IPS DF 4.7 (cell line): ENCODE results near the gene OOSP1.
"Not testable (repeated sequence)": the region's sequence is repeated elsewhere in the genome, so short reads cannot be mapped to it uniquely, and the experiment has no call there.

Experiments used
- DNase-seq: peaks from one replicate; pipeline ENCODE4 v3.0.0-alpha.2; 2013; ENCODE audit warnings: low spot score; ENCODE audit errors: extremely low read depth

Gene OOSP1, protein sequence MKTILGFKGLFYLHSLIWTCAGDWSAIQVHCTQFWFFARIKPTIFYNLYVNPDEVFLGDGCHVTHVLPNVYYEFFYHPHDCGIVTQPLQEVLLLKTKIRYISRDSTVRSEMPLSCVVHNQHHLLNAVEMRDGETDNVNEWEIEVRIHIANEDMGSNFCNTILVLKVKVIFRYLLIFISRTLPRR

GRCh38 chr11:59938132-59938531 is at the start of gene OOSP1:
OOSP1 (plus strand) TSS chr11:59938432; CDS start chr11:59938455, 23 bp downstream.
- DNase-seq: no peak

DNA sequence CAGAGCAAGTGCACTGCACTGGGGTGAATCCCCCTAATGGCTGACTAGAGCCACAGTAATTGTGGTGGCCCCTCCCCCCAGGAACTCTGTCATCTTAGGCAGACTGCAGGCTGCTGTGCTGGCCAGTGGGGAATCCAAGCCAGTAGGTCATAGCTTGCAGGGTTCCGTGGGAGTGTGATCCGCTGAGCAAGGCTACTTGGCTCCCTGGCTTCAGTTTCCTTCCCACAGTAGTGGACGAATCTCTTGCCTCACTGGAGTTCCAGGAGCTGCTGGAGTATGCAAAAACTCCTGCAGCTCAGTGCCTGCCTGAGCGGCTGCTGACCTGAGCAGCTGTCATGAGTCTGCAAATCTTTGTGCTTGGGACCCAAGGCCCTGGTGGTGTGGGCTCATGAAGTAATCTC is 46.5 kb upstream of the OOSP1 start:
- no peak for DNase-seq

GRCh38 chr11:59894616-59895015 is 43.6 kb upstream of the OOSP1 start:
- DNase-seq: no peak

- no peak for DNase-seq
Measured at GRCh38 chr11:59898046-59898445, 40.2 kb upstream of the OOSP1 start.

DNA sequence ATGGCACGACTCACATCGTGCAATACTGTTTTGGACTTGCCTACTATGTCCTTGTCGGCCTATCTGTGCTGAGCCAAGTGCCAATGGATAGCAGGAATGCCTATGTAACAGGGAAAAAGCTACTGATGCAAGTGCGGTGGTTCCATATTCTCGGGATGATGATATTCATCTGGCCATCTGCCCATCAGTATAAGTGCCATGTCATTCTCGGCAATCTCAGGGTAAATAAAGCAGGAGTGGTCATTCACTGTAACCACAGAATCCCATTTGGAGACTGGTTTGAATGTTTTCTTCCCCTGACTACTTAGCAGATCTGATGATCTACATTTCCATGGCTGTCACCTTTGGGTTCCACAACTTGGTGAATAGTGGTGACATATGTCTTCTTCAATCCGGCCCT is 39.6 kb upstream of the OOSP1 start:
- no peak for DNase-seq

DNA sequence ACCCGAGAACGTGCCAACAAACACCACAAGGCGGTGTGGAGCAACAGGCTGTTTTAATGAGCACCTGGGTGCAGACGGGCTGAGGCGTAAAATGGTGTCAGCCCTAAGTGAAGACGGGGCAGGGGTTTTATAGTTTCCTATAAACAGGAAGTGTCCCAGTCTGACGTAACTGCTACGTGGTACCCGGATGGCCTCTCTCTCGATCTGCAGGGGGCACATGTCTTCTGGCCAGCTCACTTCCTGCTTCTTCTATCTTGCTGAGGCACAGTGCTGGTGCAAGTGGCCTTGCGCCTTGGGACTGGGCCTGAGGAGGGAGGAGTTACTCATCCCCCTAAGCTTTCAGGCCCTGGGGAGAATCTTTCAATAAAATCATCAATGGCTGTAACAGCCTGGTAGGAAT is 38.7 kb upstream of the OOSP1 start:
- DNase-seq: no peak

GRCh38 chr11:59900366-59901126 is 37.7 kb upstream of the OOSP1 start:
- DNase-seq: no peak

- no peak for DNase-seq
Measured at GRCh38 chr11:59901306-59901705, 36.9 kb upstream of the OOSP1 start.

- not testable (repeated sequence) for DNase-seq
Measured at GRCh38 chr11:59903569-59903968, 34.7 kb upstream of the OOSP1 start.

DNA sequence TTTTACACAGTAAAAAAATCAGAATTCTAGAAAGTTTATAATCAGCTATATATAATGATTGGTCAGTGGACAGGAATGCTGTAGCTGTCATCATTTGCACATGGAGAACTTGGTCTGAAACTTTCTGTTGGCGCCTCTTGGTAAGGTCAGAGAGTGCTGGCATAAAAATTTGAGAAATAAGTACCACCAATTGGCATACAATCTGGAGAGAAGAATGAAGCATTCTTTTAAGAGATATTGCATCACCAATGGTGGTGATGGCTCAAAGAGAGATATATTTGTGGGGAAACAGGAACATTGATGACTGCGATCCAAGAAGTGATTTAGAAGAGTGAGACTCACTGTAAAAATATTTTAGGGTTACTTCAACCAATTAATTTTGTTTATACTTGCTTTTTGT is 19.8 kb upstream of the OOSP1 start:
- DNase-seq: no peak

DNA sequence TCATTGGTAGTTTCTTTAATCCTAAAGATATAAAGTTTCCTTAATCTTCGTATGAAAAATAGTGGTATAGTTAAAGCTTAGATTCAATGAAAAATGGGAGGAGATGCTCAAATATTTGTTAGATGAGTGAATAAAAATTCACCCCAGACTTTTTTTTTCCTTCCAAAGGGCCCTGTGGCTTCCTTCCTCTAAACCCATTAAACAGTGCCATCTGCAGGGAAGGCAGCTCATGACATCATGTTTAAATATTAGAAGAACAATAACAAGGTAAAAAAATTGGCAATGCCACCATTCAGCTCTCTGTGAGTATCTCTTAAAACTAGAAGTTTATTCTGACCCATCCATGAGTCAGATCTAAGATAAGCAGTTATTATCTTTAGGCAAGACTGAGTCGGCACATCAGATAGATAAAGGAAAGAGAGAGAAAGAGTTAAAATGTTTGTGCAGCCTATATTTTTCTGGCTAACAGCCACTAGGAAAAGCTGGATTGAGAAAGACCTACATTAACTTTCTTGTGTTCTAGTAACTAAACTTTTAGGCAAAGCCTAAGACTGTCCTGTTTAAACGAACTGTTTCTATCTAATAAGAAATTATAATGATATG is 19.1 kb upstream of the OOSP1 start:
- no peak for DNase-seq

GRCh38 chr11:59923813-59924212 is 14.4 kb upstream of the OOSP1 start:
- DNase-seq: no peak

DNA sequence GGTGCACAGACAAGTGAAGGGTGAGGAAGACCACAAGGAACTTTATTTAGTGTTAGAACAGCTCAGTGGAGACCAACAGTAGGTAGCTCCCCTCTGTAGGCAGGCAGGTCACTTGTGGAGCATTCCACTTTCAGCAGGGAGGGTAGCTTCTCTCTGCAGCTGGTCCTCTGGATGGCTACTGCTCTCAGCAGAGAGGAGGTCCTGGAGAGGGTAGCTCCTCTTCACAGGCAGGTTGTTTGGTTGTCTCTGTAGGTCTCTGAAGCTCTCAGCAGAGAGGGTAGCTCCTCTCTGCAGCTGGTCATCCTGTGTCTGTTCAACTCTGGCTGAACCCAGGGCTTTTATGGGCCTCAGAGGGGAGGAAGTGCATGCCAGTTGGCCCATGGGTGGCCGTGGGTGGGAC is 6.5 kb upstream of the OOSP1 start:
- no peak for DNase-seq

GRCh38 chr11:59938718-59939117 is 486 bp downstream of the OOSP1 start:
- no peak for DNase-seq

DNA sequence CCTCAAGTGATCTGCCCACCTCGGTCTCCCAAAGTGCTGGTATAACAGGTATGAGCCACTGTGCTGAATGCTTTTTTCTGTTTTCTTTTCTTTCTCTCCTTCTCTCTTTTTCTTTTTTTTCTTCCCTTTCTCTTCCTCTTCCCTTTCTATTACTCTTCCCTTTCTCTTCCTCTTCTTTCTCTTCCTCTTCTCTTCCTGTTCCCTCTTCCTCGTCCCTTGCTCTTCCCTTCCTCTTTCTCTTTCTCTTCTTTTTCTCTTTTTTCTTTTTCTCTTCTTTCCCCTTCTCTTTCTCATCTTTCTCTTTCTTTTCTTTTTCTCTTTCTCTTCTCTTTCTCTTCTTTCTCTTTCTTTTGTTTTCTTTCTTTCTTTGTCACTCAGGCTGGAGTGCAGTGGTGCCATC is 1.2 kb downstream of the OOSP1 start:
- DNase-seq: no peak

DNA sequence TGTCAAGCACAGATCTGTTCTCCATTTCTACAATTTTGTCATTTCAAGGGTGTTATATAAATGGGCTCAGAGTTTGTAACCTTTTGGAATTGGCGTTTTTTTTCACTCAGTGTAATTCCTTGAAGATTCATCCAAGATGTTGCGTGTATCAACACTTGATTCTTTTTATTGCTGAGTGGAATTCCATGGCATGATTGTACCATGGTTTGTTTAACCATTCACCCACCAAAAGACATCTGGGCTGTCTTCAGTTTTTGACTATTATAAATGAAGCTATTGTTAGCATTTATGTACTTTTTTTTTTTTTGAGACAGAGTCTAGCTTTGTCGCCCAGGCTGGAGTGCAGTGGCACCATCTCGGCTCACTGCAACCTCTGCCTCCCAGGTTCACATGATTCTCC is 2.9 kb downstream of the OOSP1 start:
- DNase-seq: no peak

GRCh38 chr11:59943997-59944714 is 5.9 kb downstream of the OOSP1 start:
- DNase-seq: no peak

DNA sequence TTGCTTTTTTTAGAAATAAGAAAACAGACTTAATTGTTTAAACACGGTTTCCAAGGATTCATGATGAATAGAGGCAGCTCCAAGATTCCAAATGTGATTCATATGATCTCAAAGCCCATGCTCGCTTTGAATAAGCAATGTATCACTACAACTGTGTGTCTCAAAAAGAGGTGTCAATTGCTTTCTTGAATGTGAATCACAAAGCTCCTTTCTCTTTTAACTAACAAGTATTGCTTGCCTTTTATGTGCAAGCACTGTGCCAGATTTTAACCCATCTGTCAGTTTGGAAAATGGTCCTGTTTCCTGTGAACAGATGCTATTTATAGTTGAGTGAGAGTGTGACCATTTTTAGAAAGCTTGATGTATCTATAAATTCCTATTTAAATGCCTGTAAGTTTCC is 6.5 kb downstream of the OOSP1 start:
- DNase-seq: no peak

- DNase-seq: no peak
Measured at GRCh38 chr11:59953463-59954218, 15.4 kb downstream of the OOSP1 start.

DNA sequence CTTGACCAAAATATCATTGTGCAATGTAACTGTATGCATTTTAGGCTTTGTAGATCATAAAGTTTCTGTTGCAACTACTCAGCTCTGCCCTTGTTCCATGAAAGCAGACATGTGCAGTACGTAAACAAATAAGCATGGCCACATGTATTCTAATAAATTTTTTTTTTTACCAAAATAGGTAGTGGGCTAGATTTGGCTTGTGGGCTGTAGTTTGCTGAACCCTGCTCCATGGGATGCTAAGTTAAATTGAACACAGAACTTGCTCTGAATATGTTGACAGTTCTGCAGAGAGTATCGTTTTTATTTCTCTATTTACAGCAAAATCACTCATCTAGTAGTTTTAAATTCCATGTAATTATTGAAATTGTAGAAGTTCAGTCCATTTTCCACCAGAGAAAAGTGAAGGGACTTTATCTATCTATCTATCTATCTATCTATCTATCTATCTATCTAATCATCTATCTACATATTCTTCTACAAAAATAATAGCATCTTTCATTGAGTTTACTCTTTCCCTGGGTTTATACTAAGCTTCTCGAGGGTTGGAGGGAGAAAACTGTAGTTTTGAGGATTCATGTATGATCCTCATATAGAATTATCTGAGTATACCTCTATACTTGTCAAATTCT is 16.1 kb downstream of the OOSP1 start:
- DNase-seq: no peak

GRCh38 chr11:59957094-59957493 is 18.9 kb downstream of the OOSP1 start:
- DNase-seq: no peak
